Large intestine (tissue), 12 donors: ENCODE measurements around the gene ITIH2. TPM values are rescaled to one million over a fixed set of nuclear protein-coding genes. Genes with fewer than 3 reads are reported as not detected.
"Not testable (repeated sequence)": the region's sequence is repeated elsewhere in the genome, so short reads cannot be mapped to it uniquely, and the experiment has no call there.

Experiments used
- DNase-seq, 2 donors: peaks; one replicate each; pipeline versions ENCODE4 v3.0.0 to v3.0.0-alpha.2; 2013
- H3K27ac ChIP-seq: one replicate; pipeline ENCODE4 v1.5.1; 2013; ENCODE audit warnings: low read length
- H3K27me3 ChIP-seq: 2 replicates; pipeline ENCODE4 v1.6.1; 2013; ENCODE audit warnings: low read length; ENCODE audit not compliant: control insufficient read depth, insufficient read depth
- H3K36me3 ChIP-seq: 2 replicates; pipeline ENCODE4 v1.6.1; 2013; ENCODE audit warnings: low read length; ENCODE audit not compliant: control insufficient read depth, insufficient read depth
- H3K4me1 ChIP-seq: one replicate; pipeline ENCODE4 v1.6.1; 2013; ENCODE audit warnings: low read length; ENCODE audit not compliant: control insufficient read depth, insufficient read depth
- H3K4me3 ChIP-seq: one replicate; pipeline ENCODE4 v1.5.1; 2013; ENCODE audit warnings: low read length
- H3K9me3 ChIP-seq: one replicate; pipeline ENCODE4 v1.6.1; 2013; ENCODE audit warnings: mild to moderate bottlenecking, low read depth, low read length, moderate library complexity; ENCODE audit not compliant: control insufficient read depth
- WGBS: methylation state at CpG from one replicate; pipeline ENCODE4 v1.1.5; 2013; ENCODE audit warnings: low lambda C conversion rate; ENCODE audit not compliant: insufficient coverage; 5-methylcytosine and 5-hydroxymethylcytosine counted together
- long read RNA-seq, 11 donors: transcript quantifications; one replicate each; lab custom pipeline, GENCODE V29; 2026
- polyA plus RNA-seq: library from polyadenylated mRNA; unstranded; fragments of 120-200 nt; gene quantifications from one replicate; pipeline ENCODE4 v1.2.1, GENCODE V29; 2013

The ITIH2 gene
- 0.52 TPM for polyA plus RNA-seq
- long read RNA-seq, donor 1: 0 reads
- long read RNA-seq, donor 2: 0 reads
- long read RNA-seq, donor 3: 0 reads
- long read RNA-seq, donor 4: 0 reads
- long read RNA-seq, donor 5: 0 reads
- long read RNA-seq, donor 6: 0 reads
- long read RNA-seq, donor 7: 0 reads
- long read RNA-seq, donor 8: 0 reads
- long read RNA-seq, donor 9: 0 reads
- long read RNA-seq, donor 10: 0 reads
- long read RNA-seq, donor 11: 0 reads

- H3K36me3 ChIP-seq: no peaks in the 10 kb centered on the region
- no peaks in the 10 kb centered on the region for H3K4me1 ChIP-seq
- no peak within 1 kb of the TSS for H3K4me3 ChIP-seq
- H3K27me3 ChIP-seq: peaks cover 3% of the 10 kb centered on the region
- 63% methylated on average over 2 of the region's 4 CpGs for WGBS
- H3K9me3 ChIP-seq: no peaks in the 10 kb centered on the region
- DNase-seq: no peak
- no peak within 1 kb of the TSS for H3K27ac ChIP-seq
Observed at GRCh38 chr10:7703140-7703539, at the start of gene ITIH2. ITIH2 (plus strand) TSS chr10:7703316; CDS start chr10:7703435, 119 bp downstream.

GRCh38 chr10:7657079-7657478 is 46.0 kb upstream of the ITIH2 start:
- not testable (repeated sequence) for H3K4me3 ChIP-seq, H3K27me3 ChIP-seq, H3K9me3 ChIP-seq, H3K27ac ChIP-seq, H3K4me1 ChIP-seq, DNase-seq, H3K36me3 ChIP-seq
- 100% methylated on average over 1 of the region's 11 CpGs for WGBS

- Histone ChIP-seq H3K9me3 (no peaks in the 10 kb centered on the region), H3K36me3 (no peaks in the 10 kb centered on the region), H3K27me3 (peaks cover 3% of the 10 kb centered on the region), H3K4me1 (no peaks in the 10 kb centered on the region), H3K4me3 (no peak overlapping the region), H3K27ac (no peak overlapping the region)
- no CpG with 5 or more reads among the region's 2 CpGs for WGBS
- DNase-seq: no peak
Observed at GRCh38 chr10:7657552-7657951, 45.6 kb upstream of the ITIH2 start.

GRCh38 chr10:7659560-7659959 is 43.6 kb upstream of the ITIH2 start:
- Histone ChIP-seq H3K9me3 (no peaks in the 10 kb centered on the region), H3K27ac (no peak overlapping the region), H3K36me3 (no peaks in the 10 kb centered on the region), H3K4me3 (no peak overlapping the region), H3K4me1 (no peaks in the 10 kb centered on the region), H3K27me3 (peaks cover 12% of the 10 kb centered on the region)
- DNase-seq: no peak
- WGBS: 76% methylated on average over 3 of the region's 4 CpGs

- WGBS: 82% methylated on average over 2 of the region's 5 CpGs
- Histone ChIP-seq H3K27me3 (peaks cover 30% of the 10 kb centered on the region), H3K27ac (no peak overlapping the region)
Observed at GRCh38 chr10:7662522-7662921, 40.6 kb upstream of the ITIH2 start.

GRCh38 chr10:7664707-7665106 is 38.4 kb upstream of the ITIH2 start:
- peaks cover 4% of the 10 kb centered on the region for H3K4me1 ChIP-seq
- no peak for DNase-seq
- H3K4me3 ChIP-seq: no peak overlapping the region
- no peaks in the 10 kb centered on the region for H3K9me3 ChIP-seq
- H3K27me3 ChIP-seq: peaks cover 45% of the 10 kb centered on the region
- WGBS: 100% methylated on average over 1 of the region's 2 CpGs
- no peak overlapping the region for H3K27ac ChIP-seq
- no peaks in the 10 kb centered on the region for H3K36me3 ChIP-seq

More at GRCh38 chr10:7662522-7662921, 40.6 kb upstream of the ITIH2 start:
- Histone ChIP-seq H3K4me3 (no peak overlapping the region), H3K36me3 (no peaks in the 10 kb centered on the region), H3K4me1 (peaks cover 4% of the 10 kb centered on the region), H3K9me3 (no peaks in the 10 kb centered on the region)
- no peak for DNase-seq

GRCh38 chr10:7665767-7666166 is 37.3 kb upstream of the ITIH2 start:
- Histone ChIP-seq H3K27ac (no peak overlapping the region), H3K36me3 (no peaks in the 10 kb centered on the region), H3K27me3 (peaks cover 46% of the 10 kb centered on the region), H3K4me1 (peaks cover 4% of the 10 kb centered on the region), H3K4me3 (peak overlapping the region; percentile 27), H3K9me3 (no peaks in the 10 kb centered on the region)
- no peak for DNase-seq
- WGBS: 17% methylated on average over 1 of the region's 6 CpGs

GRCh38 chr10:7666253-7667023 is 36.7 kb upstream of the ITIH2 start, which contains the start of gene ITIH5:
ITIH5 (minus strand) TSS chr10:7666966; CDS start chr10:7666892, 74 bp downstream.
- Histone ChIP-seq H3K4me3 (peak within 1 kb of the TSS; percentile 27), H3K4me1 (peaks cover 4% of the 10 kb centered on the region), H3K9me3 (no peaks in the 10 kb centered on the region), H3K27me3 (peaks cover 47% of the 10 kb centered on the region), H3K27ac (no peak within 1 kb of the TSS), H3K36me3 (no peaks in the 10 kb centered on the region)
- DNase-seq: no peak
- no CpG with 5 or more reads among the region's 54 CpGs for WGBS

- no peak for DNase-seq
- no peak overlapping the region for H3K4me3 ChIP-seq
Observed at GRCh38 chr10:7667262-7668141, 35.6 kb upstream of the ITIH2 start.

GRCh38 chr10:7670157-7670556 is 33.0 kb upstream of the ITIH2 start:
- 60% methylated on average over 1 of the region's 3 CpGs for WGBS
- H3K4me3 ChIP-seq: no peak overlapping the region

More at GRCh38 chr10:7667262-7668141, 35.6 kb upstream of the ITIH2 start:
- H3K9me3 ChIP-seq: no peaks in the 10 kb centered on the region
- H3K36me3 ChIP-seq: no peaks in the 10 kb centered on the region
- no CpG with 5 or more reads among the region's 44 CpGs for WGBS
- H3K27ac ChIP-seq: no peak overlapping the region
- peaks cover 50% of the 10 kb centered on the region for H3K27me3 ChIP-seq
- H3K4me1 ChIP-seq: peaks cover 4% of the 10 kb centered on the region

More at GRCh38 chr10:7670157-7670556, 33.0 kb upstream of the ITIH2 start:
- DNase-seq: no peak
- Histone ChIP-seq H3K27ac (no peak overlapping the region), H3K36me3 (no peaks in the 10 kb centered on the region), H3K4me1 (peaks cover 4% of the 10 kb centered on the region), H3K9me3 (no peaks in the 10 kb centered on the region), H3K27me3 (peaks cover 39% of the 10 kb centered on the region)
